ENCODE measurements around the gene PHACTR2. TPM values are rescaled to one million over a fixed set of nuclear protein-coding genes. Genes with fewer than 3 reads are reported as not detected.
A peak's percentile ranks its signal among the peaks of the same experiment; 100 is the strongest.

Gene PHACTR2
- total RNA-seq, 1 donor from 2014 or later: 75.9 TPM

GRCh38 chr6:143749891-143750290 lies 72.1 kb downstream of the PHACTR2 start:
- intact Hi-C loops (cut with DNase I): no loop called here
- DNase-seq (ENCODE audit: missing footprints): no peak
- no peak for ATAC-seq

GRCh38 chr6:143750877-143751276 lies 73.1 kb downstream of the PHACTR2 start:
- DNase-seq (ENCODE audit: missing footprints) (no peak), ATAC-seq (no peak)
- intact Hi-C loops (cut with DNase I): no loop called here

DNA sequence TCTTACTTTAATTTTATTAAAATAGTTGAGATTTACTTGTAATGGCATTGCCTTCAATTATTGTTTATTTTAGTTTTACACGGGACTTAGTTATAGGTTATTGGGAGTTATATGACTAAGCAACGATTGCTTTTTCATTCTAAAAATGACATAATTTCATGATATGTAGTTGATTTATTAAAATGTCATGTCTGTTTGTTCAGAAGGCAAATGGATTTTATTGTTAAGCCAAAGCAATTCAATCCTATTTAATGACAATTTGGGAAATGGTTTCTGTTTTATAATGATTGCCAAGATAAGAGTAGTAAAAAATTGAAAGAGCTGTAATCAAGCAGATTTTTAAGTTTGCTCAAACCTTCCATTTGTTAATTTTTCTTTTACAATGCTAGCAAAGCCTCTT lies 74.7 kb downstream of the PHACTR2 start:
- intact Hi-C loops (cut with DNase I): no loop called here
- ATAC-seq (no peak), DNase-seq (ENCODE audit: missing footprints) (no peak)

- DNase-seq (ENCODE audit: missing footprints): no peak
- no peak for ATAC-seq
- intact Hi-C loops (cut with DNase I): no loop called here
Measured at GRCh38 chr6:143753678-143754077, 75.9 kb downstream of the PHACTR2 start.

DNA sequence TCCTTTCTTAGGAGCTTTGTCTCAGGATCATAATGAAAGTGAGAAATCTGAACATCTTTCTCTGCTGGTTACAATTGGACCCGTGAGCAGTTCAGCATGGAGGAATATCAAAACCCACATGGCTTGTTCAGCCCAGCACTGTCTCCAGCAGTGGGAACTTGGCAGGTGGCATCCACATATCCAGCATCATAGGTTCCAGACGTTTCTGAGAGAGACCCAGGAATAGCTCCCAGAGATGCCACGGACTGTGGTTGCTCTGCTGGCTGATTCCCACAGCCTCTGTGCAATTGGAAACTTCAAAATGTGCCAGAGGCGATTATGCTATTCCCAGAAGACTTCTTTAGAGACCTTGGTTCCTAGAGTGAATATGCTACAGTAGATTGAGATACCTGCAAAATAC lies 76.4 kb downstream of the PHACTR2 start:
- DNase-seq (ENCODE audit: missing footprints) (no peak), ATAC-seq (peak; percentile 13)
- intact Hi-C loops (cut with DNase I): no loop called here

DNA sequence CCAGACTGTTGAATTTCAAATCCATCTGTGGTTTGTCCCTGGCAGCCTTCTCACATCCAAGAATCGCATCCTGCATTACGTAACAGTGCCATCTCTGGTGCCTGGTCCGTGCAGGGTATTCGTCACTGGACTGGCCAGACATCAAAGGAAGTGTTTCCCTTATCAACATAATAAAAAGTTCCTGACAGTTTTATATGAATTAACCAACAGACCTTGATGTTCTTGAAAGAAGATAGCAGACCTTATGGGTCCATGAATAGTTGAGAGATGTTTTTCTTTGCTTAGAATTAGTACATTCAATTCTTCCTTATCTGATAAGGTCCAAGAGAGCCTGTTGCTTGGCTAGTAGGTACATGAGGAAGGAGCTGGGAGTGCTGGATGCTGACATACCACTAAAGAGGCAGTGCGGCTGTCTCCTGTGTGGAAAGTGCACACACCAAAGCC lies 77.6 kb downstream of the PHACTR2 start:
- intact Hi-C loops (cut with DNase I): no loop called here
- no peak for ATAC-seq
- DNase-seq (ENCODE audit: missing footprints): no peak

DNA sequence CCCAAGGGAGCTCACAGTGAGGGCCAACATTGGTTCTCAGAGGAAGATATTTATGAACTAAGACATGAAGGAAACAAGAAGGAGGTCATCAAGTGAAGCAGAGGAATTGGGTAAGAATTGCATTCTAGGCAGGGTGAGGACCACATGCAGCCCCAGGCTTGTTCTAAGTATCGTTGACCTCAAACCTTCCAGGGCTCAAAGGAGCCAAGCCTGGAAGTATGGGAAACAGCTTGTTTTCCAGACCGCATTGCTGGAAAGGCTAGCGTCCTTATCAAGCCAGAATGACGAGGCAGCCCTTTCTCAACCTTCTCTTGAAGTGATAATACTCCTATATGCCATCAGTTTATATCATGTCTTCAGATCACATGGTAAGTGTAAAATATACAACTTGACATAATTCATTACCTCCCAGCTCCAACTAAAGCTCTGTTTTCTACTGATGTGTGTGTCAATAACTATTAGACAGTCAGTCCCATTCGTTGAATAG lies 79.6 kb downstream of the PHACTR2 start:
- DNase-seq (ENCODE audit: missing footprints) (no peak), ATAC-seq (no peak)
- intact Hi-C loops (cut with DNase I): no loop called here

DNA sequence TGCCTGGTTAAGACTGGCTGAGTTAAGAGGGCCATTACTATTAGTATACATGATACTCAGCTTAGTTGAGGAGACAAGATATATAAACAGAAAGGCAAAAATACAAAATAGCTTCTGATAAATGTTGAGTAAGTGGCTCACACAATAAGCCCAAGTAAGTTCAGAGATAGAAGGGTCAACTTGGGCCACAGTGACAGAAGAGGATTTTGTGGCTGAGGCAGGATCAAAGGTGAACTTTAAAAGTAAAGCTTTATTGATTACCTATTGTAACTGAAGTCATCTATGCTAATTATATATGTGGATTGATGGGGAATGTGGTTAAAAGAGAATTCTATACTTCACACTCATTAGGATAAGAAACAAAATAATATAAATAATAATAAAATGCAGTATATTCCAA lies 80.8 kb downstream of the PHACTR2 start:
- intact Hi-C loops (cut with DNase I): no loop called here
- ATAC-seq: no peak
- DNase-seq (ENCODE audit: missing footprints): no peak

- no peak for ATAC-seq
- DNase-seq (ENCODE audit: missing footprints): no peak
- intact Hi-C loops (cut with DNase I): no loop called here
Measured at GRCh38 chr6:143759666-143760065, 81.9 kb downstream of the PHACTR2 start.

DNA sequence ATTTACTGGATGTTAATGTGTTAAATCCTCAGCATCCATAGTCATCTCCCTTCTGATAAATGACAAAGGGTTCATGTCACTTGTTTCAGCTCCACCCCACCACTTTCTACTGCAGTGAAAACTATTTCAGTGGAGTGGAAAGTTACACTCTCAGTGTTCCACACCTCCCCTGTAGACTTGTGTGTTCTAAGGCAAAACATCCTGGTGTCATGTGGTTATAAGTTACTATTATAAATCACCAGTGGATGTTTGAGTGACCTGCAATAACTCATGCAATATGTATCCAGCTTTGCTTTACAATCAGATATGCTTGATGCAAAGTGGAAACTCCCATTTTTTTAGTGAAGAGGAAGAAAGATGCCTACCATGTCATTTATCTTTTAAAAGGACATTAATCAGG lies 83.3 kb downstream of the PHACTR2 start:
- no peak for ATAC-seq
- intact Hi-C loops (cut with DNase I): no loop called here
- DNase-seq (ENCODE audit: missing footprints): no peak

- no peak for ATAC-seq
- intact Hi-C loops (cut with DNase I): no loop called here
Measured at GRCh38 chr6:143762126-143762525, 84.4 kb downstream of the PHACTR2 start.

DNA sequence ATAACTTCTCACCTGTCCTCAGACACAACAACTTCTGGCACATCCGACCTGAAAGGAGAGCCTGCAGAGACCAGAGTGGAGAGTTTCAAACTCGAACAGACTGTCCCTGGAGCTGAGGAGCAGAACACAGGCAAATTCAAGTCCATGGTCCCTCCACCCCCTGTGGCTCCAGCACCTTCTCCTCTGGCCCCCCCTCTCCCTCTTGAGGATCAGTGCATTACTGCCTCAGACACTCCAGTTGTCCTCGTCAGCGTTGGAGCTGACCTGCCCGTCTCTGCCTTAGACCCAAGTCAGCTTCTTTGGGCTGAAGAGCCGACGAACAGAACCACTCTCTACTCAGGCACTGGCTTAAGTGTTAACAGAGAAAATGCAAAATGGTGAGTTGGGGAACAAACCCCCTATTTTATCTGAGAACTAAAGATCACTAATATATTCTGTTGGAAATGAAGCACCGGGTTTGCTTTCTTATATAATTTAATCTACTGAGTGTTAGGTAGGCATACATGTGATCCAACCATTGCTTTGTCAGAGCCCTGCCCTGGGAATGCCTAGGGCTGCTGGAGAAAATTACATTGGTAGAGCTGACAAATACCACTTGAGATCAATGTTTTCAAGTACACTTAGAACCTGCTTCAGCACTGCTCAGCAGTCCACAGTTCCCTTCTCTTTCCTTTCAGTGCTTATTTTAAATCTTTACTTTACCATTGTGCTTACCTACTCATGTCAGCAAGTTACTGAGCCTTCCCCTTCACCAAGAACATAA lies 87.8 kb downstream of the PHACTR2 start:
- intact Hi-C loops (cut with DNase I): no loop called here
- DNase-seq (ENCODE audit: missing footprints) (no peak), ATAC-seq (no peak)

More at GRCh38 chr6:143762126-143762525, 84.4 kb downstream of the PHACTR2 start:
- no peak for DNase-seq (ENCODE audit: missing footprints)

GRCh38 chr6:143766185-143766553 lies 88.4 kb downstream of the PHACTR2 start:
- ATAC-seq (no peak), DNase-seq (ENCODE audit: missing footprints) (no peak)
- intact Hi-C loops (cut with DNase I): no loop called here

DNA sequence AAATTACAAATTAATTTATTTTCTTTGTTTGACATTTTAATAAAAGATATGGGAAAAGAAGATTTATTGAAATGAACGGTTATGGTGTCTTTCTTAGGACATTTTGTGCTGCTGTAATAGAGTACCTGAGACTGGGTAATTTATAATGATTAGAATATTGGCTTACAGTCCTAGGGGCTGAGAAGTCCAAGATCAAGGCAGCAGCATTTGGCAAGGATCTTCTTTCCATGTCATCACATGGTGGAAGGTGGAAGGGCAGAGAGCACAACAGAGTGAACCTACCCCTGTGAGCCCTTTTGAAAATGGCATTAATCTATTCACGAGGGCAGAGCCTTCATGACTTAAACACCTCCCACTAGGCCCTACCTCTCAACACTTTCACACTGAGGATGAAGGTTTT lies 89.7 kb downstream of the PHACTR2 start:
- intact Hi-C loops (cut with DNase I): no loop called here
- DNase-seq (ENCODE audit: missing footprints) (no peak), ATAC-seq (no peak)

DNA sequence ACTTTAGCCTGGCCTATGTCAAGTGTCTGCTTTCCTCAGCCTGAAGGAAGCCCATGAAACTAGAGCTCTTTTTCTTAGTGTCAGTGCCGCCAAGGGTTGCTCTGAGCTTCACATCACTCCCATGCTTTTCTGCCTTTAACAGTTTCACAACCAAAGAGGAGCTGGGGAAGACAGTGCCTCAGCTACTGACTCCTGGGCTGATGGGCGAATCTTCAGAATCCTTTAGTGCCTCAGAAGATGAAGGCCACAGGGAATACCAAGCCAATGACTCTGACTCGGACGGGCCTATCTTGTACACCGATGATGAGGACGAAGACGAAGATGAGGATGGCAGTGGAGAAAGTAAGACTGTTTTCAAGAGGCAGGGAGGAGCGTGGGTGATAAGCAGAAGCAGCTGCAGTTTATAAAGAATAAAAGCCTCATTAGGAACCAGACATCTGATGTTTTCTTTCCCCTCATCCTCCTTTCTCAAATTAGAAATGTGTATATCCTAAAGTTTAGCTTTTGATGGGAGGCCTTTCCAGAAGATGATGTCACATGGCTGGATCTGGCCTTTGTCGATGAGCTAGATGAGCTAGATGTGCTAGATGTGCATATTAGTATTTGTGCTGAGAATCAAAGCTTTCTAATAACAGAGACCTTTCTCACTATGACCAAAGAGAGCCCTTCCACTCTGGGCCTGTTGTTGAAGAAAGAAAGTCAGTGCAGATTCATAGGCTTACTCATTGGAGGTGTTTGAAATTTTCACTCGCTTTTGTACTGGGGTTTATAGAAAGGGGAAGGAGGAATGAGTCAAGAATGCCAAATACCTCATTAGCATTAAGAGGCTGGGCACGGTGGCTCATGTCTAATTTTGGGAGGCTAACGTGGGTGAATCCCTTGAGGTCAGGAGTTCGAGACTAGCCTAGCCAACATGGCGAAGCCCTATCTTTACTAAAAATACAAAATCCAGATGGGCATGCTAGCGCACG lies 94.6 kb downstream of the PHACTR2 start:
- ATAC-seq (peak; percentile 64), DNase-seq (ENCODE audit: missing footprints) (no peak)
- intact Hi-C loops (cut with DNase I): loop anchor here (5.0 kb wide), 1 partner anchor 70 kb away; the partner anchor contains the start of gene LTV1

DNA sequence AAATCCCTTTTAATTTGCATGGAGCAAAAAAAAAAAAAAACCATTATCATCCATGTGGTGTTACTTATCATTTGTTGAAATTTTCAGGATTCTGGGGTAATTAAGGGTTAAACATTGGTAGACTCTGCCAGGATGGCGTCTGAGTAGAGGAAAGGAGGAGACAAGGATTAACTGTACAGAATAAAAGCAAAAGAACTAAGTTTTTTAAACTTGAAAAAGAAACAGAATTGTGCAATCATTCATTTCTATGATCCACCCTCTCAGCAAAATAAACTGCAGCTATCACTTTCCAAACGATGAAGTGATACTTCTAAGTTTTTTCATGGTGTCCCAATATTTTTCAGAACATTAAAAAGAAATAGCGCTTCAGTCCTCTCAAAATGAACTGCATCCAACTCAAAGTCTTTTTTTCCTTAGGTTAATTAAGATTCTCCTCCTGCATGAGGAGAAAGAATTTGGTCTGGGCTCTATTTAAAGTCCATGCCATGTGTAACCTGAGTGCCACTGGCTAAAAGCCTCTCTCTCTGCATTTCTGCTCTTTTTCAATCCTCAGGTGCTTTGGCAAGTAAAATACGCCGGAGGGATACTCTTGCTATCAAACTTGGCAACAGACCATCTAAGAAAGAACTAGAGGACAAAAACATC lies 95.9 kb downstream of the PHACTR2 start:
- intact Hi-C loops (cut with DNase I): loop anchor here (5.0 kb wide), 1 partner anchor 69 kb away; the partner anchor contains the start of gene LTV1
- ATAC-seq (peak; percentile 68), DNase-seq (ENCODE audit: missing footprints) (no peak)

GRCh38 chr6:143774347-143774746 lies 96.6 kb downstream of the PHACTR2 start:
- intact Hi-C loops (cut with DNase I): loop anchor here (5.0 kb wide), 1 partner anchor 68 kb away; the partner anchor contains the start of gene LTV1
- DNase-seq (ENCODE audit: missing footprints) (no peak), ATAC-seq (peak; percentile 47)

DNA sequence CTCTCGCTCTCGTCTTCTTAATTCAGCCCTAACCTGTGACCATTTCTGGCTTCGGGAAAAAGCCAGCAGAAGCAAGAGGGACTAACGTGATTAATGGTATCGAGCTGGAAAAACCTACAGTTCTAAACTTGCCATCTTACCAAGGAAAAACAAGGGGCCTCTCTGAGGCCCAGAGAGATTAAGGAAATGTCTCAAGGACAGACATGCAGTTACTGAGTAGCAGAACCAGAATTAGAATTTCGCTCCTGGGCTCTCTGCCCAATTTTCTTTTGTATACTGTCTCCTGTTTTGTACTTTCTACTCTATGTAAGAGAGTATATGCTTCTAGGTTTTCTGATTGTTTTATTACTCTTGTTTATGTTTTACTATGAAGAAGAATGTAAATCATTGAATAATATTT lies 97.6 kb downstream of the PHACTR2 start:
- intact Hi-C loops (cut with DNase I): no loop called here

GRCh38 chr6:143778926-143779325 lies 101.2 kb downstream of the PHACTR2 start:
- no peak for DNase-seq (ENCODE audit: missing footprints)
- no peak for ATAC-seq
- intact Hi-C loops (cut with DNase I): no loop called here

More for the DNA sequence above, 97.6 kb downstream of the PHACTR2 start:
- ATAC-seq (no peak), DNase-seq (ENCODE audit: missing footprints) (no peak)

Data from Right ventricle myocardium inferior (tissue), 1 donor.